Fibroblast of pulmonary artery (primary cell): Measurements from ENCODE around the gene GALT.

ENCODE experiments used
- DNase-seq: peaks from one replicate; pipeline ENCODE4 v3.0.0-alpha.2; 2010; ENCODE audit warnings: low read depth
- H3K4me3 ChIP-seq: replicated peaks from 2 replicates; pipeline ENCODE4 v1.5.1; 2011; ENCODE audit warnings: low read depth, mild to moderate bottlenecking, control low read depth, low read length, moderate library complexity
- CTCF ChIP-seq: IDR thresholded peaks from 2 replicates; pipeline ENCODE4 v1.5.1; 2011; ENCODE audit warnings: mild to moderate bottlenecking, control low read depth, low read length, inconsistent platforms; ENCODE audit errors: missing control alignments

Gene GALT

GRCh38 chr9:34662526-34663302, 16.2 kb downstream of the GALT start, which contains the start of gene CCL27:
Gene CCL27 (minus strand): TSS chr9:34662657. CDS start chr9:34662633, 24 bp downstream.
- no peak within 1 kb of the TSS for H3K4me3 ChIP-seq
- DNase-seq = no peak
- no peak for TF ChIP-seq CTCF

- DNase-seq = no peak
- no peak for TF ChIP-seq CTCF
- no peak overlapping the region for H3K4me3 ChIP-seq
Measured at GRCh38 chr9:34663303-34663605, 16.8 kb downstream of the GALT start.

- H3K4me3 ChIP-seq = peak overlapping the region; percentile 89
- DNase-seq = peak; percentile 81
- TF ChIP-seq CTCF = no peak
Measured at GRCh38 chr9:34664281-34665066, 18.0 kb downstream of the GALT start.

GRCh38 chr9:34665067-34665380, 18.5 kb downstream of the GALT start:
- no peak for DNase-seq
- peak overlapping the region; percentile 89 for H3K4me3 ChIP-seq
- no peak for TF ChIP-seq CTCF

GRCh38 chr9:34665381-34666250, 19.1 kb downstream of the GALT start:
- peak; percentile 96 for DNase-seq
- H3K4me3 ChIP-seq = peak overlapping the region; percentile 89
- TF ChIP-seq CTCF = no peak

GRCh38 chr9:34669809-34670562, 23.5 kb downstream of the GALT start:
- no peak for TF ChIP-seq CTCF
- H3K4me3 ChIP-seq = no peak overlapping the region
- DNase-seq = no peak
